Activated T-cell treated with anti-CD3 and anti-CD28 coated beads, Interleukin-2, amount 50 U/mL, for 4 hours (primary cell): Measurements from ENCODE around the gene ZBED4. TPM values are rescaled to one million over a fixed set of nuclear protein-coding genes. Genes with fewer than 3 reads are reported as not detected.

ENCODE experiments used
- ATAC-seq, 2 donors: fragments of 200-7000 bp; cut with Tn5 transposase; one replicate each; pipeline ENCODE4 v1.10.0; 2021
- DNase-seq: peaks from one replicate; pipeline ENCODE4 v3.0.0-alpha.2; 2020
- H3K27me3 Mint-ChIP-seq: one replicate; pipeline ENCODE4 v1.8.0; 2021; ENCODE audit warnings: low read depth, mixed read lengths
- H3K36me3 Mint-ChIP-seq: one replicate; pipeline ENCODE4 v1.8.0; 2022; ENCODE audit warnings: mixed read lengths; ENCODE audit not compliant: insufficient read depth
- H3K4me1 Mint-ChIP-seq: one replicate; pipeline ENCODE4 v1.8.0; 2021; ENCODE audit warnings: low read depth, mixed read lengths
- H3K4me3 Mint-ChIP-seq: one replicate; pipeline ENCODE4 v1.8.0; 2021; ENCODE audit warnings: mild to moderate bottlenecking, moderate library complexity, mixed read lengths
- H3K9me3 Mint-ChIP-seq: one replicate; pipeline ENCODE4 v1.8.0; 2021; ENCODE audit warnings: mixed read lengths
- total RNA-seq, 3 donors: library from RNA; stranded (reverse); gene quantifications; one replicate each; pipeline ENCODE4 v1.2.1, GENCODE V29; 2021

The ZBED4 gene
- total RNA-seq, 3 donors from 2014 or later = 16.5 to 17.7 (median 16.8) TPM

GRCh38 chr22:49872347-49872746 lies 18.7 kb downstream of the ZBED4 start:
- Mint-ChIP-seq H3K9me3 (peaks cover 7% of the 10 kb centered on the region), H3K4me1 (peaks cover 55% of the 10 kb centered on the region), H3K4me3 (no peak overlapping the region), H3K27me3 (no peaks in the 10 kb centered on the region), H3K36me3 (peaks cover 18% of the 10 kb centered on the region)
- ATAC-seq (no peak), DNase-seq (no peak)

- DNase-seq = no peak
- H3K9me3 Mint-ChIP-seq = peaks cover 7% of the 10 kb centered on the region
These were observed 19.7 kb downstream of the ZBED4 start for GRCh38 chr22:49873228-49873940.

GRCh38 chr22:49877642-49878041 lies 24.0 kb downstream of the ZBED4 start:
- Mint-ChIP-seq H3K27me3 (no peaks in the 10 kb centered on the region), H3K4me3 (no peak overlapping the region), H3K4me1 (peaks cover 38% of the 10 kb centered on the region), H3K36me3 (peaks cover 22% of the 10 kb centered on the region), H3K9me3 (no peaks in the 10 kb centered on the region)
- ATAC-seq (no peak), DNase-seq (no peak)

More at GRCh38 chr22:49873228-49873940, 19.7 kb downstream of the ZBED4 start:
- Mint-ChIP-seq H3K36me3 (peaks cover 23% of the 10 kb centered on the region), H3K27me3 (no peaks in the 10 kb centered on the region), H3K4me3 (no peak overlapping the region), H3K4me1 (peaks cover 45% of the 10 kb centered on the region)
- no peak for ATAC-seq

GRCh38 chr22:49878206-49878605 lies 24.6 kb downstream of the ZBED4 start:
- no peak for DNase-seq
- Mint-ChIP-seq H3K4me1 (peaks cover 38% of the 10 kb centered on the region), H3K27me3 (no peaks in the 10 kb centered on the region), H3K4me3 (no peak overlapping the region), H3K9me3 (no peaks in the 10 kb centered on the region), H3K36me3 (peaks cover 27% of the 10 kb centered on the region)
- ATAC-seq = no peak

DNA sequence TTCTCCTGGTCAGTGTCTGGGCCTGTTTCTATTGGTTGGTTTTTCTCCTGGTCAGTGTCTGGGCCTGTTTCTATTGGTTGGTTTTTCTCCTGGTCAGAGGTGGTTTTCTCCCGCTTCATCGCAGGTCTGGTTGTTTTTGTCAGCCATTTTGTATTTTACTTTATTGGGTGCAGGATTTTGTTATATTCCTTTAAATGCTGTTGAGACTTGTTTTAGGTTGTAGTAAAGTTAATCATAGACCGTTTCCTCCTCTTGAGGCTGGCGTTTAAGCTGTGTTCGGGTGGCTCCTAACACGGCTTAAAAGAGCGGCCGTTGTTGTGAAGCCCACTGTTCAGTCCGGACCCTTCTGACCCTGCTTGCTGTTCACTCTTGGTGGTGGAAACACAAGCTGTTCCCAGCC lies 26.2 kb downstream of the ZBED4 start:
- H3K4me3 Mint-ChIP-seq = no peak overlapping the region
- H3K36me3 Mint-ChIP-seq = peaks cover 36% of the 10 kb centered on the region
- H3K27me3 Mint-ChIP-seq = no peaks in the 10 kb centered on the region
- DNase-seq (no peak), ATAC-seq (no peak)
- H3K4me1 Mint-ChIP-seq = peaks cover 32% of the 10 kb centered on the region
- H3K9me3 Mint-ChIP-seq = no peaks in the 10 kb centered on the region

DNA sequence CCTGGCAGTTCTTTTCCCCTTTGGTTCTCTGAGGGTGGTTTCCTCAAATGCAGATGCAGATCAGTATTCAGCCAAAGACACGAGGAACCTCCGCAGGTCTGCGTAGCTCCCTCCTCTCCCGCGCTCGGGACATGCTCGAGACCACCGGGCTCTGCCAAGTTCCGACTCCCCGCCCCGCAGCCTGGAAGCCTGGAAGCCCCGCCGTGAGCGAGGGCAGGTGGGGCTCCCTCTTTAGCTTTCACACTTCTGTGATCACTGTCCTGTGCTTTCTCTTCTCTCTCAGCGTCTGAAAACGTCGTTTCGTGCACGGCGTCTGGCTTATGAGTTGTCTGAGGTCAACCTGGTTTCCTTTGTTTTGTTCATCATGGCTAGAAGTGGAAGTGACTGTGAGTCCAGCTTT lies 26.6 kb downstream of the ZBED4 start:
- Mint-ChIP-seq H3K4me3 (no peak overlapping the region), H3K27me3 (no peaks in the 10 kb centered on the region), H3K4me1 (peaks cover 29% of the 10 kb centered on the region), H3K36me3 (peaks cover 36% of the 10 kb centered on the region), H3K9me3 (no peaks in the 10 kb centered on the region)
- ATAC-seq (peak in 1 of 2 donors; percentile 50), DNase-seq (no peak)

DNA sequence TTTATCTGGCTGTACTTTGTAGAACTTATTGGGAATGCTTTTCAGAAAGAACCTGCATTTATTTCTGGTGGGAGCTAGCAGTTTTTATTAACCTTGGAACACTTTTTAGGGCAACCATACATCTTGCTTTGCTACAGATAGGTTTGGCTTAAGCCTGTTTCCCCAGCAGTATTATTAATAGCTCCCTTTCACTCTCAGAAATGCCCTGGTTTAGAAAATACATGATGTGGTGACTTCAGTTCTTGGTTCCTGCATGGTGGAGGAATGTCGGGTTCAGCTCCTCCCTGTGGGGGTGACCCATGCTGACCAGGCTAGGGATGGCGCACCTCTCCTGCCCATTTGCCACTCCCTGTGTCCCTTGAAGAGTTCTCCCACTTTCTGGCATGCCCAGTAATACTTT lies 28.2 kb downstream of the ZBED4 start:
- Mint-ChIP-seq H3K9me3 (no peaks in the 10 kb centered on the region), H3K36me3 (peaks cover 45% of the 10 kb centered on the region), H3K4me1 (peaks cover 25% of the 10 kb centered on the region), H3K27me3 (no peaks in the 10 kb centered on the region), H3K4me3 (no peak overlapping the region)
- DNase-seq (no peak), ATAC-seq (no peak)

- peaks cover 50% of the 10 kb centered on the region for H3K36me3 Mint-ChIP-seq
- no peaks in the 10 kb centered on the region for H3K9me3 Mint-ChIP-seq
- H3K27me3 Mint-ChIP-seq = no peaks in the 10 kb centered on the region
These were observed 29.1 kb downstream of the ZBED4 start for GRCh38 chr22:49882519-49883293.

DNA sequence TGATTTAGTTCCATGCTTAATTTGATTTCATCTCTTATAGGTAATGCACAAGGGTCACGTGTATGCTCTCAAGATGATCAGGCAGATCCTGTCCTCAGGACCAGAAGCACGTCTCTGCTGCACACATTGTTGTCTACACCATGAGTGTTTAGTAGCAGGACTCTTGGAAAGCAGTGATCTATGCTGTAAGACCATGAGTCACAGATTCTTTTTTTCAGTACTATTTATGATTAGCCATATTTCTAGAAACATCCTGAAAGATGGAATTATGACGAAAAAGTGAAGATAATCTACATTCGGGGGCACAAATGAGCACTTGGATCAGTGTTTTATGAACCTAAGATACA lies 29.6 kb downstream of the ZBED4 start:
- Mint-ChIP-seq H3K4me3 (no peak overlapping the region), H3K9me3 (no peaks in the 10 kb centered on the region), H3K36me3 (peaks cover 50% of the 10 kb centered on the region), H3K27me3 (no peaks in the 10 kb centered on the region), H3K4me1 (peaks cover 25% of the 10 kb centered on the region)
- no peak for DNase-seq
- ATAC-seq = no peak

More at GRCh38 chr22:49882519-49883293, 29.1 kb downstream of the ZBED4 start:
- H3K4me1 Mint-ChIP-seq = peaks cover 25% of the 10 kb centered on the region
- no peak overlapping the region for H3K4me3 Mint-ChIP-seq
- DNase-seq (no peak), ATAC-seq (no peak)

DNA sequence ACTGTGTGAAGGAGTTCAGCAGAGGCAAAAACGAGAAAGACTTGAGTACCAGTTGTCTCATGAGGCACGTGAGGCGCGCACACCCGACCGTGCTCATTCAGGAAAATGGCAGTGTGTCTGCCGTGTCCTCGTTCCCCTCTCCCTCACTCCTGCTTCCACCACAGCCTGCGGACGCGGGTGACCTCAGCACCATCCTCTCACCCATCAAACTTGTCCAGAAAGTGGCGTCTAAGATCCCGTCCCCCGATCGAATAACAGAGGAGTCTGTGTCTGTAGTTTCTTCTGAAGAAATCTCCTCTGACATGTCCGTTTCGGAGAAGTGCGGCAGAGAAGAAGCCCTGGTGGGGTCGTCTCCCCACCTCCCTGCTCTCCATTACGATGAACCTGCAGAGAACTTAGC lies 30.4 kb downstream of the ZBED4 start:
- peaks cover 47% of the 10 kb centered on the region for H3K36me3 Mint-ChIP-seq
- no peak for DNase-seq

GRCh38 chr22:49884503-49885260 lies 31.0 kb downstream of the ZBED4 start:
- Mint-ChIP-seq H3K9me3 (no peaks in the 10 kb centered on the region), H3K27me3 (no peaks in the 10 kb centered on the region), H3K4me1 (peaks cover 22% of the 10 kb centered on the region), H3K36me3 (peaks cover 53% of the 10 kb centered on the region), H3K4me3 (no peak overlapping the region)
- DNase-seq (no peak), ATAC-seq (no peak)

More for the DNA sequence above, 30.4 kb downstream of the ZBED4 start:
- H3K4me3 Mint-ChIP-seq = no peak overlapping the region
- ATAC-seq = no peak
- no peaks in the 10 kb centered on the region for H3K9me3 Mint-ChIP-seq
- H3K27me3 Mint-ChIP-seq = no peaks in the 10 kb centered on the region
- H3K4me1 Mint-ChIP-seq = peaks cover 22% of the 10 kb centered on the region

DNA sequence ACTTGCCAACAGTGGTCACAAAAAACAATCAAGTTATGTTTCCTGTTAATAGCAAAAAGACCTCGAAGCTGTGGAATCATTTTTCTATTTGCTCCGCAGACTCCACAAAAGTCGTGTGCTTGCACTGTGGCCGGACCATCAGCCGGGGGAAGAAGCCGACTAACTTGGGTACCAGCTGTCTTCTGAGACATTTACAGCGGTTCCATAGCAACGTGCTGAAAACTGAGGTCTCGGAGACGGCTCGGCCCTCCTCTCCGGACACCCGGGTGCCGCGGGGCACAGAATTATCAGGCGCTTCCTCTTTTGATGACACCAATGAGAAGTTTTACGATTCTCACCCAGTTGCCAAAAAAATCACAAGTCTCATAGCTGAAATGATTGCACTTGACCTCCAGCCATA lies 31.6 kb downstream of the ZBED4 start:
- no peaks in the 10 kb centered on the region for H3K9me3 Mint-ChIP-seq
- no peaks in the 10 kb centered on the region for H3K27me3 Mint-ChIP-seq
- ATAC-seq (no peak), DNase-seq (no peak)
- no peak overlapping the region for H3K4me3 Mint-ChIP-seq
- peaks cover 56% of the 10 kb centered on the region for H3K36me3 Mint-ChIP-seq
- peaks cover 16% of the 10 kb centered on the region for H3K4me1 Mint-ChIP-seq

GRCh38 chr22:49885881-49886280 lies 32.2 kb downstream of the ZBED4 start:
- H3K4me3 Mint-ChIP-seq = no peak overlapping the region
- peaks cover 57% of the 10 kb centered on the region for H3K36me3 Mint-ChIP-seq
- no peak for ATAC-seq
- H3K27me3 Mint-ChIP-seq = no peaks in the 10 kb centered on the region
- peaks cover 12% of the 10 kb centered on the region for H3K4me1 Mint-ChIP-seq
- no peaks in the 10 kb centered on the region for H3K9me3 Mint-ChIP-seq
- no peak for DNase-seq

GRCh38 chr22:49886346-49887063 lies 32.9 kb downstream of the ZBED4 start:
- peaks cover 62% of the 10 kb centered on the region for H3K36me3 Mint-ChIP-seq
- peaks cover 3% of the 10 kb centered on the region for H3K9me3 Mint-ChIP-seq

More at GRCh38 chr22:49886346-49887063, 32.9 kb downstream of the ZBED4 start:
- H3K4me1 Mint-ChIP-seq = peaks cover 12% of the 10 kb centered on the region
- H3K27me3 Mint-ChIP-seq = no peaks in the 10 kb centered on the region
- H3K4me3 Mint-ChIP-seq = no peak overlapping the region
- ATAC-seq = no peak
- DNase-seq = no peak
